Measurements from ENCODE around the gene NANOGP8.
"Not testable (repeated sequence)": the region's sequence is repeated elsewhere in the genome, so short reads cannot be mapped to it uniquely, and the experiment has no call there.

The NANOGP8 gene

GRCh38 chr15:35092846-35093245 is 7.8 kb upstream of the NANOGP8 start:
- DNase-seq (ENCODE audit: low read depth) = no peak

GRCh38 chr15:35092311-35092710 is 7.2 kb upstream of the NANOGP8 start:
- no peak for DNase-seq (ENCODE audit: low read depth)

GRCh38 chr15:35090104-35090807 is 5.2 kb upstream of the NANOGP8 start:
- DNase-seq (ENCODE audit: low read depth) = no peak

- DNase-seq (ENCODE audit: low read depth) = no peak
Measured at GRCh38 chr15:35089551-35089950, 4.5 kb upstream of the NANOGP8 start.

- DNase-seq (ENCODE audit: low read depth) = no peak
Measured at GRCh38 chr15:35088329-35088728, 3.2 kb upstream of the NANOGP8 start.

GRCh38 chr15:35087759-35088158 is 2.7 kb upstream of the NANOGP8 start:
- DNase-seq (ENCODE audit: low read depth) = no peak

- not testable (repeated sequence) for DNase-seq (ENCODE audit: low read depth)
Measured at GRCh38 chr15:35082371-35083348, 2.4 kb downstream of the NANOGP8 start.

GRCh38 chr15:35081626-35082365 is 3.3 kb downstream of the NANOGP8 start:
- not testable (repeated sequence) for DNase-seq (ENCODE audit: low read depth)

- peak; percentile 49 for DNase-seq (ENCODE audit: low read depth)
Measured at GRCh38 chr15:35080226-35080625, 4.9 kb downstream of the NANOGP8 start.

- peak; percentile 64 for DNase-seq (ENCODE audit: low read depth)
Measured at GRCh38 chr15:35078221-35078915, 6.7 kb downstream of the NANOGP8 start.

- no peak for DNase-seq (ENCODE audit: low read depth)
Measured at GRCh38 chr15:35071106-35071505, 14.0 kb downstream of the NANOGP8 start.

GRCh38 chr15:35068846-35069475 is 16.1 kb downstream of the NANOGP8 start:
- no peak for DNase-seq (ENCODE audit: low read depth)

- DNase-seq (ENCODE audit: low read depth) = peak; percentile 33
Measured at GRCh38 chr15:35067496-35068347, 17.4 kb downstream of the NANOGP8 start.

- no peak for DNase-seq (ENCODE audit: low read depth)
Measured at GRCh38 chr15:35066094-35066493, 19.0 kb downstream of the NANOGP8 start.

- no peak for DNase-seq (ENCODE audit: low read depth)
Measured at GRCh38 chr15:35064576-35065190, 20.4 kb downstream of the NANOGP8 start.

GRCh38 chr15:35062738-35063099 is 22.4 kb downstream of the NANOGP8 start:
- no peak for DNase-seq (ENCODE audit: low read depth)

- no peak for DNase-seq (ENCODE audit: low read depth)
Measured at GRCh38 chr15:35061825-35062737, 23.0 kb downstream of the NANOGP8 start.

- no peak for DNase-seq (ENCODE audit: low read depth)
Measured at GRCh38 chr15:35061161-35061824, 23.8 kb downstream of the NANOGP8 start.
